GM10266 (cell line): ENCODE measurements around the gene NUBPL.
"Not testable (repeated sequence)": the region's sequence is repeated elsewhere in the genome, so short reads cannot be mapped to it uniquely, and the experiment has no call there.

ENCODE experiments used
- DNase-seq: peaks from one replicate; pipeline ENCODE4 v3.0.0; 2012; ENCODE audit errors: extremely low spot score
- TF ChIP-seq, protein P1 (sequence below): IDR thresholded peaks from 2 replicates; pipeline ENCODE4 v1.5.1; 2012; ENCODE audit warnings: mild to moderate bottlenecking, low read depth; ENCODE audit not compliant: control insufficient read depth, insufficient read depth; ENCODE audit errors: missing control alignments

The NUBPL gene

GRCh38 chr14:31705731-31706130 is 144.5 kb downstream of the NUBPL start:
- DNase-seq, result no peak
- TF ChIP-seq, protein P1, sequence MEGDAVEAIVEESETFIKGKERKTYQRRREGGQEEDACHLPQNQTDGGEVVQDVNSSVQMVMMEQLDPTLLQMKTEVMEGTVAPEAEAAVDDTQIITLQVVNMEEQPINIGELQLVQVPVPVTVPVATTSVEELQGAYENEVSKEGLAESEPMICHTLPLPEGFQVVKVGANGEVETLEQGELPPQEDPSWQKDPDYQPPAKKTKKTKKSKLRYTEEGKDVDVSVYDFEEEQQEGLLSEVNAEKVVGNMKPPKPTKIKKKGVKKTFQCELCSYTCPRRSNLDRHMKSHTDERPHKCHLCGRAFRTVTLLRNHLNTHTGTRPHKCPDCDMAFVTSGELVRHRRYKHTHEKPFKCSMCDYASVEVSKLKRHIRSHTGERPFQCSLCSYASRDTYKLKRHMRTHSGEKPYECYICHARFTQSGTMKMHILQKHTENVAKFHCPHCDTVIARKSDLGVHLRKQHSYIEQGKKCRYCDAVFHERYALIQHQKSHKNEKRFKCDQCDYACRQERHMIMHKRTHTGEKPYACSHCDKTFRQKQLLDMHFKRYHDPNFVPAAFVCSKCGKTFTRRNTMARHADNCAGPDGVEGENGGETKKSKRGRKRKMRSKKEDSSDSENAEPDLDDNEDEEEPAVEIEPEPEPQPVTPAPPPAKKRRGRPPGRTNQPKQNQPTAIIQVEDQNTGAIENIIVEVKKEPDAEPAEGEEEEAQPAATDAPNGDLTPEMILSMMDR, result no peak

DNA sequence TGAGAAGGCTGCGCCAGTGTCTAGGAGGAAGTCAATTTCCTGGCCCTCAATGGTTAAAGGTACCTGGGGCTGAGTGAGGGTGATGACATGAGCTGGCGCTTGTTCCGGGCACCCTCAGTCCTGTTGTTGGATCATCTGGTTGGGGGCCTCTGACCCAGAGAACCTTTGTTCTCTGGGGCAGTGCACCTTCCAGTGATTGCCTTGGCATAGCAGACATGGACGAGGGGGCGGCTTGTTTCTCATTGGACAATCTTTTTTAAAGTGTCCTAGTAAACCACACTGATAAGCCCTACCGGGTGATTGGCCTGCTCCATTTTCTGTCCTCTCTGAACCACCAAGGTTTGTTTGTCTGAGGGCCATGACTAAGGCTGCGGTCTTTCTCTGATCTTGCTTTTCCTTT is 147.5 kb downstream of the NUBPL start:
- not testable (repeated sequence) for DNase-seq

DNA sequence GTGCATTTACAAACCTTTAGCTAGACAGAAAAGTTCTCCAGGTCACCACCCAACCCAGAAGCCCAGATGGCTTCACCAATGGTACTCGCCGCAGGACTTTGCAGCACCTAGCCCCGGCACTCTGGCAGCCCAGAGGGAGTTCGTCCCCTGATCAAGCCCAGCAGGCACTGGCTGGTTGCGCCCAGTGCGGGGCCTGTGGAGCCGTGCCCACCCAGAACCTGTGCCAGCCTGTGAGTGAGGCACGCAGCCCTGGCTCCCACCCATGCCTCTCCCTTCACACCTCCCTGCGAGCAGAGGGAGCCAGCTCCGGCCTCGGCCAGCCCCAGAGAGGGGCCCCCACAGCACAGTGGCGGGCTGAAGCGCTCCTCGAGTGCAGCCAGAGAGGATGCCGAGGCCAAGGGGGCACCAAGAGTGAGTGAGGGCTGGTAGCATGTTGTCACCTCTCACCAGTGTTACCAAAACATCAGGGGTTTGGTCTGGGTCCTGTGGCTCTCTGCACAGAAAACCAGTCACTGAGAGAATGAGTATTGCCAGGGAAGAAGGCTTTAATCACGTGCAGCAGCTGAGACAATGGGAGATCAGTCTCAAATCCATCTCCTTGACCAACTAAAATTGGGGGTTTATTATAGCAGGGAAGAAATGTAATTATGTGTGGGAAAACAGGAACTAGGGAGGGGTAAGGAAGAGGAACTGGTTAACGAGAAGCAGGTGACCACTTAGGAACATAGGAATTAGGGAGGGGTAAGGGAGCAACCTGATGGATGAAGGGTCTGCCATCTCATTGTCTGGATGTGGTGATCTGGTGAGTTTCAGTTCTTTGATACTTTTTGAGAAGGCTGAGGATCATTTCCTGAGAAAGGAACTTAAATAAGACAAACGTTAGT is 151.3 kb downstream of the NUBPL start:
- DNase-seq, result no peak
- TF ChIP-seq, protein P1, result no peak

DNA sequence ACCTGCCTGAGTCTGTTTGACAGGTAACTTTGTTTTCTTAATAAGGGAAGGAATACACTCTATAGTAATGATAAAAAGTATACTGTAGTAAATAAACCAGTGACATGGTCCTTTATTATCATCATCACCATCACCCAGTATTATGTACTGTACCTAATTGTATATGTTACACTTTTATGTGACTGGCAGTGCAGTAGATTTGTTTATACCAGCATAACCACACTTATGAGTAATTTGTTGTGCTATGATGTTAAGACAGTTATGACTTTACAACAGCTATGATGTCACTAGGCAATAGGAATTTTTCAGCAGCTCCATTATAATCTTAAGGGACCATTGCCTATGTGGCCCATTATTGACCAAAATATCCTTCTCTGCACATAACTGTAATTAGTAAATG is 155.0 kb downstream of the NUBPL start:
- DNase-seq, result no peak
- TF ChIP-seq, protein P1, result no peak

DNA sequence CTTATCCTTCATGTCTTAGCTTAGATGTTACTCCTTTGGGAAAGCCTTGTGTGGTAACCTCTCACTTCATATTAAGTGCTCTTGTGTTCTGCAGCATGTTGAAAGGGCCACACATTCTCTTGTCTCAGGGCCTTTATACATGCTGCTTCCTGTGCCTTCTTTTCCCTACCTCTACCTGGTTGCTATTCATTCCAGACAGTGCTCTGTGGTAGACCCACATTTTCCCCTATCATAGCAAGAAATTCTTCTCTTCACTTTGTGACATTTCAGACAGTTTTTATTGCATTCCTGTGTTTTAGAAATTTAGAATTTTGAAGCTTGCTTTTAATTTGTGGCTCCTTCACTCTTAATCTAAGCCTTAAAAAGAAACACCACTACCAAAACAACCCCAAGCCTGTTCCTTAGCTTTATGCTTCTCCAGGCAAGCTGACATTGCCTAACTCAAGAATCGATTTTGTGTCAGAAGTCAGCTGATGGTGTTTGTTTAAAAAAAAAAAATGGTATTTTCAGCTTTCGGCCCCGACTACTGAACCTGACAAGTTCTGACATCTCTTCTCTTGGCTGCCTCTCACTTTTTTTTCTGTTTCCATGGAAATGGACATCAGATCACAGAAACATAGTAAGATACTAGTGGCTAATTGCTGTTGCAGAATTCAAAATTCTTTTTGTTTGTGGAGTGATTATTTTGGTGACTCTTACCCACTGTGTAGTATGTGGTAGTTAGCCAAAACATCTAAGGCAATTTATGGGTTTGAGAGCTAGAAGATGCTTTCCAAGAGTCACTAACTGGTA is 156.3 kb downstream of the NUBPL start:
- TF ChIP-seq, protein P1, result no peak
- no peak for DNase-seq

GRCh38 chr14:31718585-31718984 is 157.4 kb downstream of the NUBPL start:
- DNase-seq, result no peak
- TF ChIP-seq, protein P1, result no peak

DNA sequence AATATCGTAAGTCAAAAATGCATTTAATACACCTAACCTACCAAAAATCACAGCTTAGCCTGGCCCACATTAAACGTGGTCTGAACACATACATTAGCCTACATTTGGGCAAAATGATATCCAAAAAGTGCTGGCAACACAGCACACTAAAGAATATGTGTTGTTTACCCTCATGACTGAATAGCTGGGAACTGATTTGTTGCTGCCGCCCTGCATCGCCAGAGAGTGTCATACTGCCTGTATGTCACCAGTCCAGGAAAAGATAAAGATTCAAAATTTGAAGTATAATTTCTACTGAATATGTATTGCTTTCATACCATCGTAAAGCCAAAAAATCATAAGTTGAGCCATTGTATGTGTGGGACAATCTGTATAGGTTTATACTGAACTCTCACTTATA is 157.8 kb downstream of the NUBPL start:
- TF ChIP-seq, protein P1, result no peak
- no peak for DNase-seq
